ELR (cell line): ENCODE results near the gene SOX6.

ENCODE experiments used
- DNase-seq: peaks from one replicate; pipeline ENCODE4 v3.0.0-alpha.2; 2015; ENCODE audit warnings: low read depth

Gene SOX6

GRCh38 chr11:16266021-16266420 lies 90.3 kb downstream of the SOX6 start:
- no peak for DNase-seq

- DNase-seq = no peak
These were observed 91.3 kb downstream of the SOX6 start for GRCh38 chr11:16265022-16265421.

GRCh38 chr11:16262645-16262955 lies 93.7 kb downstream of the SOX6 start:
- no peak for DNase-seq

- no peak for DNase-seq
These were observed 94.3 kb downstream of the SOX6 start for GRCh38 chr11:16261836-16262644.

- DNase-seq = no peak
These were observed 104.0 kb downstream of the SOX6 start for GRCh38 chr11:16252373-16252772.

GRCh38 chr11:16248248-16248647 lies 108.1 kb downstream of the SOX6 start:
- no peak for DNase-seq

- no peak for DNase-seq
These were observed 113.5 kb downstream of the SOX6 start for GRCh38 chr11:16242806-16243205.

- no peak for DNase-seq
These were observed 115.7 kb downstream of the SOX6 start for GRCh38 chr11:16240687-16241086.

- no peak for DNase-seq
These were observed 116.9 kb downstream of the SOX6 start for GRCh38 chr11:16239141-16240105.

- DNase-seq = peak; percentile 0
These were observed 130.1 kb downstream of the SOX6 start for GRCh38 chr11:16226245-16226644.

- no peak for DNase-seq
These were observed 130.7 kb downstream of the SOX6 start for GRCh38 chr11:16225623-16226022.

- no peak for DNase-seq
These were observed 132.8 kb downstream of the SOX6 start for GRCh38 chr11:16223558-16223957.

- no peak for DNase-seq
These were observed 138.7 kb downstream of the SOX6 start for GRCh38 chr11:16217631-16218030.

GRCh38 chr11:16216831-16217230 lies 139.5 kb downstream of the SOX6 start:
- DNase-seq = no peak

GRCh38 chr11:16215352-16215751 lies 141.0 kb downstream of the SOX6 start:
- no peak for DNase-seq

GRCh38 chr11:16211407-16211806 lies 144.9 kb downstream of the SOX6 start:
- DNase-seq = no peak

- no peak for DNase-seq
These were observed 152.1 kb downstream of the SOX6 start for GRCh38 chr11:16204261-16204660.

GRCh38 chr11:16195651-16196050 lies 160.7 kb downstream of the SOX6 start:
- no peak for DNase-seq

- DNase-seq = no peak
These were observed 161.8 kb downstream of the SOX6 start for GRCh38 chr11:16194566-16194965.

- no peak for DNase-seq
These were observed 162.4 kb downstream of the SOX6 start for GRCh38 chr11:16193897-16194381.

- no peak for DNase-seq
These were observed 164.5 kb downstream of the SOX6 start for GRCh38 chr11:16191868-16192240.

GRCh38 chr11:16191212-16191867 lies 165.0 kb downstream of the SOX6 start:
- DNase-seq = no peak

- DNase-seq = no peak
These were observed 169.7 kb downstream of the SOX6 start for GRCh38 chr11:16186680-16187079.
